OCI-M2 (cell line): ENCODE measurements around the gene CRB3.

Experiments
- DNase-seq: peaks from one replicate; lab custom pipeline; 2025; ENCODE audit not compliant: unreplicated experiment; lab: John Stamatoyannopoulos, UW

Gene CRB3

DNA sequence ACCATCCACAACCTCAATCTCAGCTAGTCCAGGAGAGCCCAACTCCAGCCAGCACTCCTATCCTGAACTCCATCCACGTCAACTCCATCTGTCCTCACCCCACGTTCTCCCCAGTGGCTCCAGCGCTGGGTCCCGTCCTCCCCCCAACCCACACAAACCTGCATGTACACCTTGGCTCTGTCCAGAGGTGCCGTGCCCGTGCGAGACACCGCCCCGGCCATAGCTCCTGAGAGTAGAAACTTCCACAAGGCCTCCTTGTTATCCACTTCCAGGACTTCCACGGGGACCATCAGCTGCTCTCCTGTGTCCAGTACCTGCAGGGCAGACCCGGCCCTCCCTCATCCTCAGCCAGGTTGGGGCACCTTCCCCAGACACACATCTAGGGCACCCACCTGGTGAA is 32.2 kb upstream of the CRB3 start:
- DNase-seq, result no peak

DNA sequence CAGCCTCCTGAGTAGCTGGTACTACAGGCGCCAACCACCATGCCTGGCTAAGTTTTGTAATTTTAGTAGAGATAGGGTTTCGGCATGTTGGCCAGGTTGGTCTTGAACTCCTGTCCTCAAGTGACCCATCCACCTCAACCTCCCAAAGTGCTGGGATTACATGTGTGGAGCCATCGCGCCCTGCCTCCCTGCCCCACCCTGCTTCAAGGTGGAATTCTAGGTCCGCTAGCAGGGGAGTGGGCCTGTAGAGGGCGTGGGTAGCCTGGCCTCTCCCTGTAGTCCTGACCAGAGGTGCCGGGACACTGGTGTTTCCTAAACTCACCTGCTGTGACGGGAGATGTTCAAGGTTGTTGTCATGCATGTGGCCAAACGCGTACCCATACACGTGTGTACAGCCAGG is 30.9 kb upstream of the CRB3 start:
- DNase-seq, result no peak

DNA sequence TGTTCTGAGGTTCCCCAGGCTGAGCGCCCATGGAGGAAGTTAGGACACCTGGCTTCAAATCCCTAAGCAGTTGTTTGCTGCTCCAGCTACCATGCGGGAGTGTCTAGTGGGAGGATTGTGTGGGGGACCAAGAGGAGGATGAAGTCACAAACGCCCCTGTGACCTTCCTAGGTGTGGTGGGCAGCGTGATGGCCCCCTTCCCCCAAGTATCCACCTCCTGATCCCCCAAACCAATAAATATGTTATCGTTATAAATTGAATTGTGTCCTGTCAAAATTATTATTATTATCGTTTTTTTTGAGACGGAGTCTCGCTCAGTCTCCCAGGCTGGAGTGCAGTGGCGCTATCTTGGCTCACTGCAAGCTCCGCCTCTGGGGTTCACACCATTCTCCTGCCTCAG is 30.4 kb upstream of the CRB3 start, which contains the start of gene SLC25A41:
Gene SLC25A41 (minus strand): TSS at position 101 of the 400 bp plus-strand sequence. CDS start 70 bp downstream, at position 31.
- DNase-seq, result no peak

DNA sequence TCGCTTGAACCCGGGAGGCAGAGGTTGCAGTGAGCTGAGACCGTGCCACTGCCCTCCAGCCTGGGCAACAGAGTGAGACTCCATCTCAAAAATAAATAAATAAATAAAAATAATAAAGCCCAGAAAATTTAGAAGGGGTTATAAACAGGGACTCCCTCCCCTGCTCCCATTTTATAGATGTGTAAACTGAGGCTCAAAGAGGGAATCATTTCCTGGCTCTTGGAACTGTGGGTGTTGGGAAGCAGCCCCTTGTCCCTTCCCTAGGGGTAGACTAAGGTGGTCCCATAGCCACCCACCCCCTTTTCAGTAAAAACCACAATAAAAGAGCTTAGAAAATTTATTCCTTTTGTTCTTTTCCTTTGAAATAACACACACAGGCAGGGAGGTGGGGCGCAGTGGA is 24.3 kb upstream of the CRB3 start:
- no peak for DNase-seq

DNA sequence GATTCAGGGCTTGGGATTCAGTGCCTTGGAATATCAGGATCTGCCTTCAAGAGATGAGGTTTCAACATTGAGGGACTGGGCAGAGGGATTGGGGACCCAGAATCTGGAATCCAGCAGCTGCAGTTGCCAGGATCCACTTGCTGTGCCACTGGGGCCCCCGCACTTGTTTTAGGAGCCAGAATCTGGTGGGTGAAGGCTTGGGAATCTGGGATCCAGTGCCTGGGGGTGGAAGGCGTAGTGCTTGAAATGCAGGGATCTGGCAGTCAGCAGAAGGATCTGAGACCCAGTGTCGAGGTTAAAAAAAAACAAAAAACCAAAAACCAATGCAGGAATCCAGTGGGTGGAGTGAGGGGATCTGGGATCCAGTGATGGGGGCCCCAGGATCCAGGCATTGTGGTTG is 23.2 kb upstream of the CRB3 start:
- DNase-seq, result no peak

DNA sequence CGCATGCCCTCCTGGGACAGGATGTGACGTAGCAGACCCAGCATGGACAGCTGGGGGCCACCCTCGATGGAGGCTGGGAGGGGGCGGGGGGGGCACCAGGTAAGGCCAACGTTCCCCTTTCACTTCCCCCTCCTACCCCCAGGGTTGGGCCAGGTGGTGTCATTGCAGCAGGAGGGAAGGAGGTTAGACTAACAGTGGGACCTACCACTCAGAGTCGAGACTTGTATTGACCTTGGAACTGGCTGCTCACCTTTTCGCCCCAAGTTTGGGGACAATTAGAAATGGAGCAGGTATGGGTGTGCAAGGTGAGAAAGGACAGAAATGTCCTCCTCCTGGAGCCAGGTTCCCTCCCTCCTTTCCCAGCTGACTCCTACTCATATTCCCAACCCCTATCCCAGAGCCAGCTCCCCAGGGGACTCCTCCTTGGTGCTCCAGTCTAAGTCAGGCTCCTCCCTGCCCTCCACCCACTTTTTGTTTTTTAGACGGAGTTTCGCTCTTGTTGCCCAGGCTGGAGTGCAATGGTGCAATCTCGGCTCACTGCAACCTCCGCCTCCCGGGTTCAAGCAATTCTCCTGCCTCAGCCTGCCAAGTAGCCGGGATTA is 21.9 kb upstream of the CRB3 start:
- DNase-seq, result no peak

DNA sequence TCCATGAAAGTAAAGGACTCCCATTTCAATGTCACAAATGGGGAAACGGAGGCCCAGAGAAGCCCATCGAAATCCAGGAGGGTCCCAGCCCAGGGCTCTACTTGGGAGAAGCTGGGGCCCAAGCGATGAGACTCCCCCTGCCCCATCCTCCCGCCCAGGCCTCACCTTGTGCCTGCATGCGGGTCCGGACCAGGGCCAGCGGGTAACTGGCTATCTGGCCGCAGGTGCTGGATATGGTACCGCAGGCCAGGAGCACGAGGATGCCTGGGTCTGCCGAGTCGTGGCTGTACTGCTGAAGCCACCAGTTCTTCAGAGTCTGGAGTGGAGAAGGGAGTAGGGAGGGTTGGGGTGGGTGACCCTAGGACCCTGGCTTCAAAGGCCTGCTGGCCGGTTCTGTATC is 20.1 kb upstream of the CRB3 start:
- no peak for DNase-seq

DNA sequence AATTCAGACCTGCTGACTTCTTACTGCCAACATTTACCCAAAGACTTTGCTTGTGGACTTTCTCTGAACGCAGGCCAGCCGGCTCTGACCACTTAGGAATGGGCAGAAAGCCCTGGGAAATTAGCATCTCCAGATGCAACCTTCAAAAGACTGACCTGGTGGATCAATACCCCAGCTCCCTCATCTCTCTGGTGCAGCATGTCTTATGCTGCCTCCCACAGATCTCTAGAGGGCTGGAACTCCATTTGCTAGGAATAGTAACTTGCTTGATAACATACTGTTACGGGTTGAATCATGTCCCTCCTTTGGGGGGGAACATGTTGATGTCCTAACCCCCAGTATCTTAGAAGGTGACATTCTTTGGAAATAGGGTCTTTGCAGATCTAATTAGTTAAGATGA is 17.6 kb upstream of the CRB3 start:
- DNase-seq, result no peak

DNA sequence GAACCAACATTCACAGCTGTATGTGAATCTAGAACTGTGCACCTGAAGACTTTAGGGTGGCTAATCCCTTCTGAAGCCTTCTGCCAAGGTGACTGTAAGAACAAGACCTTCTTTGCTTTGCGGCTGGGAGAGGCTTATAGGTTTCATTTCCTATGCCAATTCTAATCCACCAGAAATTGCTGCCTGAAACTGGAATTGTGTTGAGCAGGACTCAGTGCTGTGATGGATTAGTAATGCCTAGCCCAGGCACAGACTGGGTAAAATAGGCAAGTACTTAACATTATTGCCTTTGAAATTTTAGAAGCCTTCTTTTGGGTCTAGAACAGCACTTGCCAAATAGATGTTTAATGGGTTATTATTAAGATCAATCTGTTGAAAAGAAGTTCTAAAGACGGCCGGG is 16.0 kb upstream of the CRB3 start:
- DNase-seq, result no peak

DNA sequence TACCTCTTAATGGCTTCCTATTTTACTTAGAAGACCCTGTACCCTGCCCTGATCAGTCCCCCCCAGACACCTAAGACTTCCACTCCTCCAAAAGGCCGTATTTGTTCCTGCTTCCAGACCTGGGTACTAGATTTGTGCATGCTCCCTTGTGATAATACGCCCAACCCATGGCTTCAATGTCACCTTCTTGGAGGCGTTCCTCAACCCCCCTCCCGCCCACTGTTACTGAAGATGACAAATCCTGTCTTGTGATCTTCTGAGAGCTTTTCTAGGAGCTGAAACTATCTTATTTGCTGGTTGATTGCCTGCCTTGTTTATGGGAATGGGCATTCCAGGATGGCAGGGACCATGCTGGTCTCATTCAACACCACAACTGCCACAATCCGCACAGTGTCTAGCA is 13.9 kb upstream of the CRB3 start:
- DNase-seq, result no peak

DNA sequence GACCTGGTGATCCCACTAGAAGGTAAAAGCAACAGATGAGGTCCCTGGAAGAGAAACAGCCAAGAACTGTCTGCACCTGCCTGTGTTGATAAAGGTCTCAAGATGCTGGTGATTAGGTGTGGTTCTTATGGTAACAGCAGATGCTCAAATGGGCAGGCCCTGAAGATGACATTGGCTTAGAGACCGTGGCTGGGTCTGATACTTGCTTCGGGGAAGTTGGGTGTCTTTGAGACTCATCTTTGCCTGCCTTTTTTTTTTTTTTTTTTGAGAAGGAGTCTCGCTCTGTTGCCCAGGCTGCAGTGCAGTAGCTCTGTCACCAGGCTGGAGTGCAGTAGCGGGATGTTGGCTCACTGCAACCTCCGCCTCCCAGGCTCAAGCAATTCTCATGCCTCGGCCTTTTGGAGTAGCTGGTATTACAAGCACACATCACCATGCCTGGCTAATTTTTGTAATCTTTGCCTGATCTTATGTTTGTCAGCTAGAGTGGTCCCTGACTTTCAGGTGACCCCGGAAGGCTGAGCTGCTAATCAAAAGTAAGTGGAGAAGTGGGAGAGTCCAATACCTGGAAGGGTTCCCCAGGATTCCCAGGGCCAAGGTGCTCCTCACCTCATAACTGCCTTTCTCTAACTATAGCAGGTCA is 12.4 kb upstream of the CRB3 start:
- no peak for DNase-seq

DNA sequence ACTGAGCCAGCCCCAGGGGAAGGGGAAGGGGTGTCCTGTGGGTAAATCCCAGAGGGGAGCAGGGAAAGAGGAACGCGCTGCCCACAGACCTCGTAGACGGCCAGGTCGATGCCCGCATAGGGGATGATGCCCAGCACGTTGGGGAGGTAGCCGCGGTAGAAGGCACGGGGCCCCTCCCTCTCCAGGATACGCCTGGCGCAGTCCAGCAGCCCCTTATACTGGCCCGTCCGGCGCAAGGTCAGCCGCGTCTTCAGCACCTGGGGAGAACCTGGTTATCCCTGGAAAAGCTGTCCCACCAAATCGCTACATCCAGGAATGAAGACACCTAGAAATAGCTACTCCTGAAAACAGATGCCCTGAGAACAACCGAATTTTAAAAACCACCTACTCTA is 11.9 kb upstream of the CRB3 start:
- no peak for DNase-seq

DNA sequence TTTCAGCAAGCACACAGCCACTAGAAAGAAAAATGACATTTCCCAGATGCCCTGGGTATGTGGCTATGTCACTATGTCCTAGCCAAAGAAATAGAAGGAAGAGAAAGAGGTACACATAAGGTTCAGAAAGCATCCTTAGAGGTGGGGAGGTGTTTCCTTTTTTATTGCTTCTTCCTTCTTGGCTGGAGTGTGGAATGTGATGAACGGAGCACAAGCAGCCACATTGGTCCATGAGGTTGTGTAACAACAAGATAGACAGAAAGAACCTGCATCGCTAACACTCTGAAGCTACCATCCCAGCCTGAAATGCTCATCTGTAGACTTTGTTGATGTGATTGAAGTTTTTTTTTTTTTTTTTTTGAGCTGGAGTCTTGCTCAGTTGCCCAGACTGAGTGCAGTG is 11.2 kb upstream of the CRB3 start:
- no peak for DNase-seq

DNA sequence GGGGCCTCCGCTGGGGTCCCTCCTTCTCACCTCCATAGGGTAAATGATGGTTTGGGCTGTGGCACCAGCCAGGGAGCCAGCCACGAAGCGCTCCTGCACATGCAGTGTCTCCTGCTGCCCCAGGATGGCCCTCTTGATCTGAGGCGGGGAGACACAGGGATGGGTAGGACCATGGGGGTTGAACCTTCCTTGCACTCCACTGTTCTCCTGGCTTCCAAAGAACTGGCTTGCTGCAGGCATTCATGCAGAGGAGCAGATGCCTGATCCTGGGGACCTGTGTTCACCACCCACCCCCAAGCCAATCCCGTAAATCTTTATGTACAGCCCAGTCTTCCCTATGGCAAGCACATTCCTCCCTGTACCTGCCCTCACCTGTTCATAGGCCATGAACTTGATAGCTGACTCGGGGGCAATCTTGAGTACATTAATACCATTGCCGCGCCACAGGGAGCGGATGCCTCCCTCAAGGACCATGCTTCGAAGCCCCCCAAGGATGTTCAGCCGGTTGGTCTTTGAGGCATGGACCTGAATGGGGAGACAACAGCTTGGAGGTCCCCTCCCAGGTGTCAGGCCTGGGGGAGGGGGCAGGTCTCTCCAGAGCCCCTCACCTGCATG is 10.0 kb upstream of the CRB3 start:
- DNase-seq, result no peak

DNA sequence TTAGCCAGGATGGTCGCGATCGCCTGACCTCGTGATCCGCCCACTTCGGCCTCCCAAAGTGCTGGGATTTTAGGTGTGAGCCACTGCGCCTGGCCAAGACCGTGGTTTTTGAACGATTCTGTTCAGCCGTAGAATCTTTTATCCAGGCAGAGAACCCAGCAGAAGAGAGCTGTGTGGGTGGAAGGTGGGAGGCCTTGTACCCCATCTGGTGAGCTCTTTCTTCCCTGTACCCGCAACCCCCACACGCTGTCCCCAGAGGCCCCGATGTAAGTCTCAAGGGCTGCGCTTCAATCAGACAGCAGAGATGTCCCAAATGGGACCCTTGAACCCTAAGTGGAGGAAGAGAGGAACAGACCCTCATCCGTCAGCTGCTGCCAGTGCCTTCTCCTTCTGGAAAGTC is 8.1 kb upstream of the CRB3 start:
- no peak for DNase-seq

DNA sequence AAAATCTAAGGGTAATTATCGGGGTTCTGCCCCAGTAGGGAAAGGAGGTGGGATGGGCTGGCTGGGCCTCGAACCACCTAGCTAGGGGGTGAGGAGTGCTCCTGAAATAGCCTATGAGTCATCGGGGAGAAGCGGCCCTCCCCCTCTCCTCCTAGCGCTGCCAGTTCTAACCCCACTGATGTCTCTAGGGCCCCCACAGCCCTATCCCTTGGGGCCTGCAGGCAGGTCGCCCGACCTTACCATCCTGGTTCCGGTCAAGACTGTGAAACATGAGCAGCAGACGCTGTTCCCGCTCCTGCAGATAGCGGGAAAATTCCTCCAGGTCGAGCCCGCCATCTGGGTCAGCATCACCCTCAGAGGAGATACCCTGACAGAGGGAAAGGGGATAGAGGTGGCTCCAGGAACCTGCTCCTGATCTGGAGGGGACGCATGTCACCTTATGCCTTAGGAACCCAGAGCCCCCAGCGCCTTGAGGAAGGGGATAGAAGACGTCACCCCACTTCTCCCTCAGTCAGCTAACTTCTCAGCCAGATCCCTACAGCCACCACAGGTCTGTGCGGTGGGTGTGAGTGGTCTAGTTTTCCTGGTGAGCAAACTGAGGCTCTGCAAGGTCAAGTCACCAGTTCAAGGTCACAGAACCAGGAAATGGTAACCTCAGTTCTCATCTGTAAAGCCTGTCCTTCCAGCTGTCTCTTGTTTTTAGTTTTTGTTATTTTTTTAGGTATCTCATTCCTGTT is 5.9 kb upstream of the CRB3 start:
- no peak for DNase-seq

DNA sequence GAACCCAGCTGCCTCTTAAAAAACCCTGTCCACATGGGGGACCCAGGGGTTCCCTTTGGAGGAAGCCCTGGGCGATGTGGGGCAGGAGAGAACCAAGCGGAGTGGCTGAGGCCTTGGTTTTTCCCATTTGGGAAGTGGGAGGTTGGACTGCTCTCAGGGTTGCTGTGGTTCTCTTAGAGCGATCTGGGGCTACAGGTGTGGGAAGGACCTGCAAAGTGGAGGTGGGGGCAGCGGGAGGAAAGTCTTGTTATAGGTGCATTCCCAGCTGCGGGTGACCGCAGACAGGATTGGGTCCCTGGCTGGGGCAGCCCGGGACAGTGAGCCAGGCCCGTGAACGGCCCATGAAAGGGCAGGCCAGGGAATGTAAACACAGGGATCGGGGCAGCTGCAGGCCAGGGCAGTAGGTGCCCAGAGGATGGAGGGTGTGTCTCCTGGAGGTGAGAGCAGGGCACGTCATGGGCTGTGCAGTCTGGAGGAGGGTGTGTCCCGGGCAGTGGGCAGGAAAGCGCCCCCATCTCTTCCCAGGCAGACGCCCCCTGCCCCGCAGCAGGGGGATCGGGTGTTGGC is 5.3 kb upstream of the CRB3 start:
- DNase-seq, result no peak

DNA sequence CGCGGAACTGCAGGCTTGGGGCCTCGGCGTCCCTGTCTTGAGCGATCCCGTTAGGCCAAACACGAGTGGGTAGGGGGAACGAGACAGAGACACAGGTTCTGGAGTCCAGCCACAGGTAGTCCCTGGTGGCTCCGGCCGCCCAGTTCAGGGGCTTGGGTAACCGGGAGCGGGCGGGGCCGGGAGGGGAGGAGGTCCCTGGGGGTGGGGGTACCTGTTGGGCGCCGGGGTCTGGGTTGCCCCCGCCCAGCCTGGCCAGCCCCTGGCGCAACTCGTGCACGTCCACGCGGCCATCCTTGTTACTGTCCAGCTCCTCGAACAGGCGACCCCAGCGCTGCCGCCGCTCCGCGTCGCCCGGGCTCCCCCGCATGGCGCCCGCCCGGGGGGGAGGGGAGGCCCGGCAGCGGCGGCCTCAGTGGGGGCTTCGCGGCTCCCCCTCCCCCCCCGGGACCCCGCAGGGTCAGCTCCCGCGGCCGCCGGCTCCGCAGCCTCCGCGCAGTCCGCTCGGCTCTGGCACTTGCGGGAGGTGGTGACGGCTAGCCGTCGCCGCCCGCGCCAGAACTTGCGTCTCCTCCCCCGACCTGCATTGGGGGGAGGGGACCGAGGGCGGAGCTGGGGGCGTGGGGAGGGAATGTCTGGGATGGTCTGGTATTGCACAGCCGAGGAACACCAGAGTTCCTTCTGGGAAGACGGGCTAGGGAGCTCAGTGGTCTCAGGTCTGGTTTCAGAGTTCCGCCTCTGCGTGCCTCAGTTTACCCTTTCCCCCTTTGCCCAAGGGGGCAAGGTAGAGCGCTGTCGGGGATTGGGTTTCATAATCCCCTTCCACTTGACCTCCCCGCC is 4.6 kb upstream of the CRB3 start, which contains the start of gene SLC25A23:
Gene SLC25A23 (minus strand): TSS at position 531 of the 837 bp plus-strand sequence. CDS start 164 bp downstream, at position 367.
- no peak for DNase-seq

DNA sequence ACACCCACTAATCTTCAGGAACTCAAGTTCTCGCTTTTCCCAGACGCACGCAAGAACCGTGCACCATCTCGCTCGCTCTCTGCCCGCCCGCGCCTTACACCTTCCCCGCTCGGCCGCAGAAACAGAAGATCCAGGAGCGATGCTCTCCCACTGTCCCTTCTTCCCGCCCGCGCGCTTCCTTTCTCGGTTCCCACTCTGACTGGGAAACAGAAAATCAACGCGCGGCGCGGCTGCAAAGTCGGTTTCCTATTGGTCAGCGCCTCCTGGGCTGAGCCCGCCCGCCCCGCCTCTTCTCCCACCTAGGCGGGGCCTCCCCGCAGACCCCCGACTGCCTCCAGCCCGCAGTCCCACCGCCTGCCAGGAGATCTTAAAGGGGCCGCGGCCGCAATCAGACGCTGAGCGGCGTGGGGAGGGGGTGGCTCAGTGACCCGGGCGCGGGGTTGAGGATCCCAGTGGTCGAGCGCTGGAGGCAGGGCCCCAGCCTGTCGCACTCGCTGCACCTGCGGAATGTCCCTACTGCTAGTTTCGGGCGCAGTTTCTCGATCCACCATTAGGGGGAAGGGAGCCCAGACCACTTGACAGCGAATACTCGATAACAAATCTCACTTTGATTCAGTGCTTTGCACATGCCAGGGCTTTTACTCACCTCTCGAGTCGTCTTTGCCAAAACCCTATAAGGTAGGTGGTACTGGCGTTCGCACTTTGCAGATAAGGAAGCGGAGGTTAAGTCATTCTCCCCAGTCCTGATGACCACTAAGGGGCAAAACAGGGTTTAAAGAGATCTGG is 3.8 kb upstream of the CRB3 start:
- DNase-seq, result peak; percentile 33

DNA sequence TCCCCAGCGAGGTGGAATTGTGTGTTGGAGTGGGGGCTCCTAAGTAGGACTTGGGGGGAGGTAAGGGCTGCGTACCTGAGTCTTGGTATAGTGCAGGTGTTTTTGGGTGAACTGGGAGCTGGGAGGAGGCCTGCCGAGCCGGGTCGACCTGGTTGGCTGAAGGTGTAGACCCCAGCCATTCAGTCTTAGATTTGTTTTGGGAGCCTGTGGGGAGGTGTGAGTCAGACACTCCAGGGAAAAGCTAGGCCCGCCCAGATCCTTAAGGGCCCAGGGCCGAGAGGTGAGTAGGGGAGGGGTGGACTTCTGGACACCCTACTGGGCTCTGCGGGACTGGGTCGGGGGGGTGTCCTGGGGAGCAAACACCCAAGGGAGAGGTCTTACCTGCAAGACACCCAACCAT is 935 bp downstream of the CRB3 start:
- no peak for DNase-seq
